Measurements from ENCODE around the gene CHCHD1. TPM values are rescaled to one million over a fixed set of nuclear protein-coding genes. Genes with fewer than 3 reads are reported as not detected.

The CHCHD1 gene
- total and polyA plus RNA-seq, 2 experiments from 2014 or later, result 40.6 to 187 TPM

DNA sequence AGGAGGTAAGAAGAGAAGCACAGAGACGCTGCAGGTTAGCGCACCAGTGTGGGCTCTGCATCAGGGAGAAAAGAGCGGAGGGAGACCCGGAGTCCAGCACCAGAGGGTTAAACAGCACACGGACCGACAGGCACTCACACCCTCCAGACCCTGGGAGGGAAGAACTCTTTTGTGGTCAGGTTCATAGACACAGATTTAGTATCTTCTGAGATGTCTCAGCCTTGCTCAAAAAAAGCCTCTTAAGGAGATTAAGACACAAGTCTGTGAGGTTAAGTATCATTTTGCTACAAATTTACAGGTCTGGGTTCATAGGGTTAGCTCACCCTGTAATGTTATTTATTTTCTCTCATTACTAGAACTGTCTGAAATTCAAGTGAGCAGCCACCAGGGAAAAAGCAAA, 46.3 kb downstream of the CHCHD1 start:
- Histone ChIP-seq H3K9me2 (ENCODE audit: insufficient read depth) (no peaks in the 10 kb centered on the region), H3K4me2 (no peak overlapping the region), H3K27ac (ENCODE audit: low read depth) (no peak overlapping the region), H3K79me2 (replicated peaks; ENCODE audit: insufficient read depth) (no peaks in the 10 kb centered on the region), H3K4me1 (ENCODE audit: insufficient read depth) (no peaks in the 10 kb centered on the region), H3K4me3 (no peak overlapping the region), H3K36me3 (ENCODE audit: insufficient read depth) (no peaks in the 10 kb centered on the region), H3F3A (replicated peaks; ENCODE audit: low read depth) (peaks cover 10% of the 10 kb centered on the region; the same call in 1 of the 2 replicates), H2AFZ (no peak overlapping the region), H3K27me3 (ENCODE audit: insufficient read depth) (no peaks in the 10 kb centered on the region), H4K20me1 (replicated peaks; ENCODE audit: insufficient read depth) (peaks cover 4% of the 10 kb centered on the region; the same call in 1 of the 2 replicates)
- Mint-ChIP-seq H3K36me3 (ENCODE audit: low read depth) (peaks cover 20% of the 10 kb centered on the region), H3K9me3 (no peaks in the 10 kb centered on the region), H3K27ac (no peak overlapping the region), H3K4me3 (no peak overlapping the region), H3K4me1 (no peaks in the 10 kb centered on the region), H3K27me3 (ENCODE audit: insufficient read depth, low read depth, poor library complexity) (peaks cover 6% of the 10 kb centered on the region)
- no peak for DNase-seq (ENCODE audit: low spot score)
- TF ChIP-seq EZH2phosphoT487 (IDR thresholded peaks at IDR 0.05; ENCODE audit: unreplicated experiment) (no peak), ZNF462 (CRISPR knock-in tag; IDR thresholded peaks at IDR 0.05) (no peak), JUNB (IDR thresholded peaks at IDR 0.05; ENCODE audit: unreplicated experiment) (no peak), STAT1 (IDR thresholded peaks at IDR 0.05; ENCODE audit: unreplicated experiment) (no peak), ZNF114 (CRISPR knock-in tag; IDR thresholded peaks at IDR 0.05) (no peak), POLR2AphosphoS5 (IDR thresholded peaks at IDR 0.05; ENCODE audit: low read depth) (no peak), NANOG (IDR thresholded peaks at IDR 0.05; ENCODE audit: borderline replicate concordance) (no peak), EZH2 (IDR thresholded peaks at IDR 0.05; ENCODE audit: low read depth, unreplicated experiment) (no peak), CREB1 (CRISPR knock-in tag; IDR thresholded peaks at IDR 0.05; ENCODE audit: low read depth) (no peak), ZNF331 (CRISPR knock-in tag; IDR thresholded peaks at IDR 0.05; ENCODE audit: low read depth) (no peak)
- TF ChIP-seq, protein P1, sequence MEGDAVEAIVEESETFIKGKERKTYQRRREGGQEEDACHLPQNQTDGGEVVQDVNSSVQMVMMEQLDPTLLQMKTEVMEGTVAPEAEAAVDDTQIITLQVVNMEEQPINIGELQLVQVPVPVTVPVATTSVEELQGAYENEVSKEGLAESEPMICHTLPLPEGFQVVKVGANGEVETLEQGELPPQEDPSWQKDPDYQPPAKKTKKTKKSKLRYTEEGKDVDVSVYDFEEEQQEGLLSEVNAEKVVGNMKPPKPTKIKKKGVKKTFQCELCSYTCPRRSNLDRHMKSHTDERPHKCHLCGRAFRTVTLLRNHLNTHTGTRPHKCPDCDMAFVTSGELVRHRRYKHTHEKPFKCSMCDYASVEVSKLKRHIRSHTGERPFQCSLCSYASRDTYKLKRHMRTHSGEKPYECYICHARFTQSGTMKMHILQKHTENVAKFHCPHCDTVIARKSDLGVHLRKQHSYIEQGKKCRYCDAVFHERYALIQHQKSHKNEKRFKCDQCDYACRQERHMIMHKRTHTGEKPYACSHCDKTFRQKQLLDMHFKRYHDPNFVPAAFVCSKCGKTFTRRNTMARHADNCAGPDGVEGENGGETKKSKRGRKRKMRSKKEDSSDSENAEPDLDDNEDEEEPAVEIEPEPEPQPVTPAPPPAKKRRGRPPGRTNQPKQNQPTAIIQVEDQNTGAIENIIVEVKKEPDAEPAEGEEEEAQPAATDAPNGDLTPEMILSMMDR (conservative IDR thresholded peaks at IDR 0.05; ENCODE audit: low read depth in 2 of 2), result no peak
- TF ChIP-seq, protein P2, sequence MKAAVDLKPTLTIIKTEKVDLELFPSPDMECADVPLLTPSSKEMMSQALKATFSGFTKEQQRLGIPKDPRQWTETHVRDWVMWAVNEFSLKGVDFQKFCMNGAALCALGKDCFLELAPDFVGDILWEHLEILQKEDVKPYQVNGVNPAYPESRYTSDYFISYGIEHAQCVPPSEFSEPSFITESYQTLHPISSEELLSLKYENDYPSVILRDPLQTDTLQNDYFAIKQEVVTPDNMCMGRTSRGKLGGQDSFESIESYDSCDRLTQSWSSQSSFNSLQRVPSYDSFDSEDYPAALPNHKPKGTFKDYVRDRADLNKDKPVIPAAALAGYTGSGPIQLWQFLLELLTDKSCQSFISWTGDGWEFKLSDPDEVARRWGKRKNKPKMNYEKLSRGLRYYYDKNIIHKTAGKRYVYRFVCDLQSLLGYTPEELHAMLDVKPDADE (IDR thresholded peaks at IDR 0.05), result no peak
- TF ChIP-seq, protein P3, sequence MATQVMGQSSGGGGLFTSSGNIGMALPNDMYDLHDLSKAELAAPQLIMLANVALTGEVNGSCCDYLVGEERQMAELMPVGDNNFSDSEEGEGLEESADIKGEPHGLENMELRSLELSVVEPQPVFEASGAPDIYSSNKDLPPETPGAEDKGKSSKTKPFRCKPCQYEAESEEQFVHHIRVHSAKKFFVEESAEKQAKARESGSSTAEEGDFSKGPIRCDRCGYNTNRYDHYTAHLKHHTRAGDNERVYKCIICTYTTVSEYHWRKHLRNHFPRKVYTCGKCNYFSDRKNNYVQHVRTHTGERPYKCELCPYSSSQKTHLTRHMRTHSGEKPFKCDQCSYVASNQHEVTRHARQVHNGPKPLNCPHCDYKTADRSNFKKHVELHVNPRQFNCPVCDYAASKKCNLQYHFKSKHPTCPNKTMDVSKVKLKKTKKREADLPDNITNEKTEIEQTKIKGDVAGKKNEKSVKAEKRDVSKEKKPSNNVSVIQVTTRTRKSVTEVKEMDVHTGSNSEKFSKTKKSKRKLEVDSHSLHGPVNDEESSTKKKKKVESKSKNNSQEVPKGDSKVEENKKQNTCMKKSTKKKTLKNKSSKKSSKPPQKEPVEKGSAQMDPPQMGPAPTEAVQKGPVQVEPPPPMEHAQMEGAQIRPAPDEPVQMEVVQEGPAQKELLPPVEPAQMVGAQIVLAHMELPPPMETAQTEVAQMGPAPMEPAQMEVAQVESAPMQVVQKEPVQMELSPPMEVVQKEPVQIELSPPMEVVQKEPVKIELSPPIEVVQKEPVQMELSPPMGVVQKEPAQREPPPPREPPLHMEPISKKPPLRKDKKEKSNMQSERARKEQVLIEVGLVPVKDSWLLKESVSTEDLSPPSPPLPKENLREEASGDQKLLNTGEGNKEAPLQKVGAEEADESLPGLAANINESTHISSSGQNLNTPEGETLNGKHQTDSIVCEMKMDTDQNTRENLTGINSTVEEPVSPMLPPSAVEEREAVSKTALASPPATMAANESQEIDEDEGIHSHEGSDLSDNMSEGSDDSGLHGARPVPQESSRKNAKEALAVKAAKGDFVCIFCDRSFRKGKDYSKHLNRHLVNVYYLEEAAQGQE (IDR thresholded peaks at IDR 0.05; ENCODE audit: unreplicated experiment), result no peak
- no peak for ATAC-seq
